HepG2 (cell line): Measurements from ENCODE around the gene CCDC8. TPM values are rescaled to one million over a fixed set of nuclear protein-coding genes. Genes with fewer than 3 reads are reported as not detected.
"Not testable (repeated sequence)": the region's sequence is repeated elsewhere in the genome, so short reads cannot be mapped to it uniquely, and the experiment has no call there.

Experiments
- ATAC-seq: fragments of 200-7000 bp; cut with Tn5 transposase; 3 replicates; pipeline ENCODE4 v1.9.1; 2020; ENCODE audit warnings: mild to moderate bottlenecking, moderate library complexity
- BruUV-seq: library from RNA; stranded (reverse); fragments of 400-500 nt; replicated peaks from 2 replicates; lab custom pipeline; 2021; lab: Mats Ljungman, UMichigan
- CTCF ChIA-PET: fragments of 300-600 bp; formaldehyde crosslinking; extraction: SDS; loops from one replicate; lab custom pipeline; 2021; ENCODE audit warnings: low total read pairs, inconsistent platforms, low intra/inter-chr PET ratio; lab: Yijun Ruan, JAX
- POLR2A ChIA-PET: fragments of 350-600 bp; sonication (Branson Sonifier 250); formaldehyde crosslinking; loops from one replicate; lab custom pipeline; 2020; ENCODE audit warnings: antibody characterized with exemption, inconsistent platforms; lab: Yijun Ruan, JAX
- DNase-seq: peaks from one replicate; pipeline ENCODE4 v3.0.0-alpha.2; 2015; ENCODE audit warnings: low spot score
- FAIRE-seq: peaks from 3 replicates; lab custom pipeline; 2011; peaks lifted over from hg19 to GRCh38; lab: Jason Lieb, UNC
- H2AFZ ChIP-seq: one replicate; pipeline ENCODE4 v1.6.1; 2011; ENCODE audit warnings: low read length, inconsistent platforms
- H3K27ac ChIP-seq: fragments of 300-600 bp; 3 replicates; pipeline ENCODE4 v1.8.0; 2011; ENCODE audit warnings: mixed run types, mild to moderate bottlenecking, mixed read lengths, low read length, inconsistent platforms; ENCODE audit not compliant: insufficient read depth; ENCODE audit errors: extremely low read length
- H3K27me3 ChIP-seq, 2 experiments: fragments of 200-600 bp in 1 of 2; 2 replicates in 1 of 2; 3 replicates in 1 of 2; pipeline versions ENCODE4 v1.6.0 to v1.8.0; 2011; ENCODE audit warnings: low read length in 2 of 2, mild to moderate bottlenecking in 2 of 2, moderate library complexity in 2 of 2, inconsistent platforms in 1 of 2; ENCODE audit not compliant: insufficient read depth in 2 of 2, control insufficient read depth in 1 of 2
- H3K36me3 ChIP-seq, 2 experiments: fragments of 200-600 bp in 1 of 2; replicated peaks in 1 of 2; 2 replicates in 1 of 2; 3 replicates in 1 of 2; pipeline versions ENCODE4 v1.5.1 to v1.8.0; 2011; ENCODE audit warnings: low read length in 2 of 2, inconsistent platforms in 1 of 2; ENCODE audit not compliant: insufficient read depth in 2 of 2, control insufficient read depth in 1 of 2
- H3K4me1 ChIP-seq: 2 replicates; pipeline ENCODE4 v1.5.1; 2012; ENCODE audit warnings: low read length, inconsistent platforms; ENCODE audit not compliant: insufficient read depth
- H3K4me2 ChIP-seq: 2 replicates; pipeline ENCODE4 v1.6.0; 2011; ENCODE audit warnings: low read depth, low read length, inconsistent platforms
- H3K4me3 ChIP-seq, 3 experiments: fragments of 200-600 bp in 1 of 3; sonication (generic), shearing (Covaris generic) in 1 of 3; replicated peaks in 1 of 3; 2 replicates each; pipeline ENCODE4 v1.5.1; 2011 to 2016; ENCODE audit warnings: low read length in 3 of 3, inconsistent platforms in 2 of 3, low read depth in 2 of 3, mild to moderate bottlenecking in 2 of 3, control low read depth in 1 of 3, mixed read lengths in 1 of 3; ENCODE audit not compliant: insufficient read depth in 1 of 3
- H3K79me2 ChIP-seq: one replicate; pipeline ENCODE4 v1.6.1; 2011; ENCODE audit warnings: low read length, inconsistent platforms; ENCODE audit not compliant: insufficient read depth
- H3K9ac ChIP-seq: 2 replicates; pipeline ENCODE4 v1.6.0; 2011; ENCODE audit warnings: mild to moderate bottlenecking, low read depth, low read length, inconsistent platforms; ENCODE audit not compliant: insufficient read depth
- H3K9me3 ChIP-seq: 2 replicates; pipeline ENCODE4 v1.5.1; 2012; ENCODE audit warnings: mild to moderate bottlenecking, low read length
- H4K20me1 ChIP-seq: 2 replicates; pipeline ENCODE4 v1.6.0; 2011; ENCODE audit warnings: inconsistent platforms, mild to moderate bottlenecking, low read length, moderate library complexity; ENCODE audit not compliant: insufficient read depth
- FOXK1 ChIP-seq: sonication (generic); formaldehyde crosslinking; IDR thresholded peaks from 2 replicates; pipeline ENCODE4 v1.4.0; 2020; ENCODE audit warnings: low read depth, missing genetic modification reagents, borderline replicate concordance
- FOXO1 ChIP-seq: sonication (generic); formaldehyde crosslinking; IDR thresholded peaks from 2 replicates; pipeline ENCODE4 v1.4.0; 2020; ENCODE audit warnings: missing genetic modification reagents
- HBP1 ChIP-seq: IDR thresholded peaks from 2 replicates; pipeline ENCODE4 v1.6.1; 2016; ENCODE audit warnings: low read depth, control low read depth
- KDM2A ChIP-seq: sonication (generic); formaldehyde crosslinking; IDR thresholded peaks from 2 replicates; pipeline ENCODE4 v1.4.0; 2020; ENCODE audit warnings: low read depth, missing genetic modification reagents, borderline replicate concordance
- KLF16 ChIP-seq, 2 experiments: sonication (generic) in 1 of 2; formaldehyde crosslinking in 1 of 2; IDR thresholded peaks; 2 replicates each; pipeline versions ENCODE4 v1.6.1 to v1.8.0; 2016 to 2023; ENCODE audit warnings: missing genetic modification reagents in 2 of 2, missing compliant biosample characterization in 1 of 2
- MAZ ChIP-seq, 2 experiments: sonication (generic) in 1 of 2; formaldehyde crosslinking in 1 of 2; IDR thresholded peaks; 2 replicates each; pipeline versions ENCODE4 v1.5.0 to v1.6.1; 2012 to 2020; ENCODE audit warnings: low read depth in 2 of 2, mild to moderate bottlenecking in 2 of 2, borderline replicate concordance in 1 of 2, improper control_type of control experiment in 1 of 2, low read length in 1 of 2, missing genetic modification reagents in 1 of 2, moderate library complexity in 1 of 2
- MYPOP ChIP-seq: sonication (generic); formaldehyde crosslinking; IDR thresholded peaks from 2 replicates; pipeline ENCODE4 v1.8.1; 2023; ENCODE audit warnings: mild to moderate bottlenecking, moderate library complexity, missing genetic modification reagents
- SALL1 ChIP-seq: sonication (generic); formaldehyde crosslinking; IDR thresholded peaks from 2 replicates; pipeline ENCODE4 v1.8.0; 2022; ENCODE audit warnings: mild to moderate bottlenecking, missing genetic modification reagents
- SAP130 ChIP-seq: IDR thresholded peaks from 2 replicates; pipeline ENCODE4 v1.6.1; 2016; ENCODE audit warnings: low read depth
- SOX5 ChIP-seq: IDR thresholded peaks from 2 replicates; pipeline ENCODE4 v1.6.1; 2016; ENCODE audit warnings: borderline replicate concordance
- SP5 ChIP-seq: IDR thresholded peaks from 2 replicates; pipeline ENCODE4 v1.6.1; 2016; ENCODE audit warnings: low read depth, borderline replicate concordance
- THAP11 ChIP-seq: IDR thresholded peaks from 2 replicates; pipeline ENCODE4 v1.6.1; 2016; ENCODE audit warnings: missing biosample characterization, missing genetic modification reagents
- ZNF441 ChIP-seq: sonication (generic); formaldehyde crosslinking; IDR thresholded peaks from 2 replicates; pipeline ENCODE4 v1.7.0; 2021; ENCODE audit warnings: missing genetic modification reagents, borderline replicate concordance
- ZNF772 ChIP-seq: sonication (generic); formaldehyde crosslinking; IDR thresholded peaks from 2 replicates; pipeline ENCODE4 v1.5.0; 2020; ENCODE audit warnings: mild to moderate bottlenecking, missing genetic modification reagents
- ZSCAN22 ChIP-seq: sonication (generic); formaldehyde crosslinking; IDR thresholded peaks from 2 replicates; pipeline ENCODE4 v1.4.0; 2020; ENCODE audit warnings: mild to moderate bottlenecking, missing genetic modification reagents
- WGBS: methylation state at CpG from one replicate; pipeline ENCODE4 v1.1.6; 2017; ENCODE audit warnings: low lambda C conversion rate; 5-methylcytosine and 5-hydroxymethylcytosine counted together
- in situ Hi-C: cut with HindIII; loops from 2 replicates; pipeline ENCODE4 v1.10.0; 2017; ENCODE audit warnings: low pct_unique_long_range_greater_than_20kb; ENCODE audit not compliant: extremely low pct_ligation_motif_present
- intact Hi-C: fragments of 100-400 bp; cut with micrococcal nuclease; formaldehyde crosslinking; loops from one replicate; pipeline ENCODE4 v1.10.0; 2022; ENCODE audit not compliant: unreplicated experiment
- polyA plus RNA-seq, 8 experiments: library from polyadenylated mRNA; depleted of rRNA in 3 of 8; stranded (reverse) in 7 of 8; unstranded in 1 of 8; fragments of >200 nt; fragmentation: Illumina TruSeq in 4 of 8; extraction: Trizol in 4 of 8; gene quantifications; 2 replicates each; pipeline versions ENCODE4 v1.2.1 to v1.2.3, GENCODE V29; 2011 to 2016; ENCODE audit warnings: low read depth in 4 of 8, missing spikeins in 1 of 8, mixed read lengths in 1 of 8; ENCODE audit not compliant: insufficient read depth in 1 of 8
- total RNA-seq, 5 experiments: library from RNA; depleted of rRNA; stranded (reverse); fragments of >200 nt; fragmentation: Illumina TruSeq; extraction: Trizol; gene quantifications; 2 replicates each; pipeline ENCODE4 v1.2.3, GENCODE V29; 2016; ENCODE audit warnings: low read depth in 1 of 5

CCDC8 gene
- total and polyA plus RNA-seq, 2 of the 13 experiments (the other 11 are each of a cell fraction or from before 2014, with no cell fraction given): 0.04 TPM; not detected in 1

- TF ChIP-seq HBP1 (peak; percentile 60; the same call in 1 of the 2 replicates), KLF16 (CRISPR knock-in tag; IDR thresholded peaks at IDR 0.05) (peak in 1 of 2 experiments; percentile 43; a peak in 1 of 4 replicates), SALL1 (CRISPR knock-in tag) (peak; percentile 36; the same call in 1 of the 2 replicates), SP5 (CRISPR knock-in tag) (peak; percentile 90), FOXK1 (CRISPR knock-in tag) (0 out of 2 replicates have a peak, but pooled peaks have one; percentile 7), SAP130 (CRISPR knock-in tag) (peak; percentile 86), SOX5 (CRISPR knock-in tag) (peak; percentile 24; the same call in 1 of the 2 replicates), KDM2A (CRISPR knock-in tag) (peak; percentile 69; the same call in 1 of the 2 replicates), THAP11 (CRISPR knock-in tag) (0 out of 2 replicates have a peak, but pooled peaks have one; percentile 30), MAZ (IDR thresholded peaks at IDR 0.05; ENCODE audit: borderline replicate concordance, low read depth, low read length) (peak; percentile 72), MAZ (CRISPR knock-in tag; IDR thresholded peaks at IDR 0.05; ENCODE audit: low read depth) (peak; percentile 63), MYPOP (CRISPR knock-in tag) (0 out of 2 replicates have a peak, but pooled peaks have one; percentile 29), FOXO1 (CRISPR knock-in tag) (0 out of 2 replicates have a peak, but pooled peaks have one; percentile 41), ZSCAN22 (peak; percentile 97), ZNF772 (CRISPR knock-in tag) (peak; percentile 35; the same call in 1 of the 2 replicates), ZNF441 (CRISPR knock-in tag) (peak; percentile 72; the same call in 1 of the 2 replicates)
Observed at GRCh38 chr19:46415804-46416709, 2.7 kb upstream of the CCDC8 start (continued).

GRCh38 chr19:46414899-46415298 is 1.5 kb upstream of the CCDC8 start:
- not testable (repeated sequence) for DNase-seq, H2AFZ ChIP-seq

More at GRCh38 chr19:46414899-46415298, 1.5 kb upstream of the CCDC8 start:
- in situ Hi-C loops, H3K4me3 ChIP-seq, BruUV-seq, H4K20me1 ChIP-seq, POLR2A ChIA-PET, ATAC-seq, intact Hi-C loops, H3K27me3 ChIP-seq, CTCF ChIA-PET, H3K9ac ChIP-seq, H3K79me2 ChIP-seq, H3K27ac ChIP-seq, FAIRE-seq, H3K4me2 ChIP-seq, H3K9me3 ChIP-seq, H3K36me3 ChIP-seq: not testable (repeated sequence)
- 88% methylated on average over 22 of the region's 22 CpGs for WGBS
- peaks cover 17% of the 10 kb centered on the region for H3K4me1 ChIP-seq
